Immature natural killer cell (primary cell): ENCODE results near the gene SLC9C2. TPM values are rescaled to one million over a fixed set of nuclear protein-coding genes. Genes with fewer than 3 reads are reported as not detected.

Source experiments
- DNase-seq, 3 donors: peaks; one replicate each; pipeline ENCODE4 v3.0.0; 2022; ENCODE audit warnings: mixed read lengths in 1 of 3
- H3K27ac Mint-ChIP-seq, 6 donors: one replicate each; pipeline ENCODE4 v1.8.0; 2020; ENCODE audit warnings: mixed read lengths in 6 of 6, mild to moderate bottlenecking in 5 of 6, inconsistent platforms in 4 of 6, moderate library complexity in 3 of 6
- H3K27me3 Mint-ChIP-seq, 3 donors: one replicate each; pipeline ENCODE4 v1.8.0; 2020 to 2021; ENCODE audit warnings: low read depth in 3 of 3, mild to moderate bottlenecking in 3 of 3, mixed read lengths in 3 of 3, moderate library complexity in 3 of 3, inconsistent platforms in 1 of 3
- H3K36me3 Mint-ChIP-seq, 3 donors: one replicate each; pipeline ENCODE4 v1.8.0; 2020; ENCODE audit warnings: mixed read lengths in 3 of 3, inconsistent platforms in 2 of 3, mild to moderate bottlenecking in 2 of 3
- H3K4me1 Mint-ChIP-seq, 2 donors: one replicate each; pipeline ENCODE4 v1.8.0; 2020; ENCODE audit warnings: inconsistent platforms in 2 of 2, mild to moderate bottlenecking in 2 of 2, mixed read lengths in 2 of 2, moderate library complexity in 1 of 2
- H3K4me3 Mint-ChIP-seq, 5 donors: one replicate each; pipeline ENCODE4 v1.8.0; 2020; ENCODE audit warnings: mild to moderate bottlenecking in 5 of 5, mixed read lengths in 5 of 5, inconsistent platforms in 3 of 5, moderate library complexity in 3 of 5
- H3K9me3 Mint-ChIP-seq, 6 donors: one replicate each; pipeline ENCODE4 v1.8.0; 2020; ENCODE audit warnings: mild to moderate bottlenecking in 6 of 6, mixed read lengths in 6 of 6, inconsistent platforms in 4 of 6, moderate library complexity in 3 of 6
- polyA plus RNA-seq, 3 donors: library from polyadenylated mRNA; unstranded; fragments of 300-500 nt; fragmentation: Illumina TruSeq; gene quantifications; one replicate each; pipeline ENCODE4 v1.2.3, GENCODE V29; 2021

Gene SLC9C2
- polyA plus RNA-seq, 3 donors from 2014 or later = not detected

GRCh38 chr1:173562813-173563212, 40.1 kb downstream of the SLC9C2 start:
- H3K9me3 Mint-ChIP-seq = peaks cover 3 to 20% (median 11%) of the 10 kb centered on the region in 6 donors
- no peak overlapping the region for H3K4me3 Mint-ChIP-seq

GRCh38 chr1:173561263-173561662, 41.6 kb downstream of the SLC9C2 start:
- no peaks in the 10 kb centered on the region for H3K4me1 Mint-ChIP-seq
- peaks cover 0 to 8% (median 4%) of the 10 kb centered on the region in 6 donors for H3K9me3 Mint-ChIP-seq
- peaks cover 0 to 5% (median 0%) of the 10 kb centered on the region in 3 donors for H3K36me3 Mint-ChIP-seq
- H3K27me3 Mint-ChIP-seq = peaks cover 0 to 15% (median 2%) of the 10 kb centered on the region in 3 donors
- no peak for DNase-seq
- H3K4me3 Mint-ChIP-seq = no peak overlapping the region
- no peak overlapping the region for H3K27ac Mint-ChIP-seq

More at GRCh38 chr1:173562813-173563212, 40.1 kb downstream of the SLC9C2 start:
- H3K4me1 Mint-ChIP-seq = no peaks in the 10 kb centered on the region
- H3K27me3 Mint-ChIP-seq = peaks cover 2 to 15% (median 7%) of the 10 kb centered on the region in 3 donors
- no peak for DNase-seq
- H3K36me3 Mint-ChIP-seq = peaks cover 0 to 5% (median 0%) of the 10 kb centered on the region in 3 donors
- no peak overlapping the region for H3K27ac Mint-ChIP-seq

- no peak overlapping the region for H3K4me3 Mint-ChIP-seq
- no peak for DNase-seq
- peaks cover 0 to 8% (median 2%) of the 10 kb centered on the region in 6 donors for H3K9me3 Mint-ChIP-seq
- H3K27ac Mint-ChIP-seq = no peak overlapping the region
- H3K27me3 Mint-ChIP-seq = peaks cover 1 to 13% (median 2%) of the 10 kb centered on the region in 3 donors
- H3K36me3 Mint-ChIP-seq = peaks cover 0 to 5% (median 0%) of the 10 kb centered on the region in 3 donors
- no peaks in the 10 kb centered on the region for H3K4me1 Mint-ChIP-seq
These were observed 42.5 kb downstream of the SLC9C2 start for GRCh38 chr1:173560285-173560880.

GRCh38 chr1:173555651-173556305, 47.1 kb downstream of the SLC9C2 start:
- Mint-ChIP-seq H3K9me3 (no peaks in the 10 kb centered on the region), H3K4me1 (peaks cover 23% of the 10 kb centered on the region in 2 donors), H3K4me3 (no peak overlapping the region), H3K27me3 (peaks cover 0 to 1% (median 0%) of the 10 kb centered on the region in 3 donors), H3K36me3 (no peaks in the 10 kb centered on the region), H3K27ac (no peak overlapping the region)
- no peak for DNase-seq

GRCh38 chr1:173554541-173555250, 48.2 kb downstream of the SLC9C2 start:
- peaks cover 0 to 1% (median 0%) of the 10 kb centered on the region in 3 donors for H3K27me3 Mint-ChIP-seq
- no peaks in the 10 kb centered on the region for H3K9me3 Mint-ChIP-seq
- no peaks in the 10 kb centered on the region for H3K36me3 Mint-ChIP-seq
- no peak overlapping the region for H3K27ac Mint-ChIP-seq
- H3K4me1 Mint-ChIP-seq = peaks cover 31 to 32% of the 10 kb centered on the region in 2 donors
- no peak overlapping the region for H3K4me3 Mint-ChIP-seq
- DNase-seq = no peak

- Mint-ChIP-seq H3K4me1 (peaks cover 35 to 37% of the 10 kb centered on the region in 2 donors), H3K27me3 (peaks cover 0 to 1% (median 0%) of the 10 kb centered on the region in 3 donors), H3K36me3 (no peaks in the 10 kb centered on the region), H3K9me3 (no peaks in the 10 kb centered on the region), H3K4me3 (no peak overlapping the region), H3K27ac (no peak overlapping the region)
- no peak for DNase-seq
These were observed 48.8 kb downstream of the SLC9C2 start for GRCh38 chr1:173554089-173554488.

GRCh38 chr1:173553312-173553711, 49.6 kb downstream of the SLC9C2 start:
- H3K27ac Mint-ChIP-seq = no peak overlapping the region
- no peaks in the 10 kb centered on the region for H3K9me3 Mint-ChIP-seq
- peaks cover 35 to 39% of the 10 kb centered on the region in 2 donors for H3K4me1 Mint-ChIP-seq
- no peaks in the 10 kb centered on the region for H3K36me3 Mint-ChIP-seq
- no peak overlapping the region for H3K4me3 Mint-ChIP-seq
- no peak for DNase-seq
- H3K27me3 Mint-ChIP-seq = peaks cover 0 to 1% (median 0%) of the 10 kb centered on the region in 3 donors

- no peak for DNase-seq
- Mint-ChIP-seq H3K4me1 (peaks cover 35 to 39% of the 10 kb centered on the region in 2 donors), H3K27ac (peak overlapping the region in 4 of 6 donors; percentile 5 to 83 (median 46)), H3K4me3 (peak overlapping the region in 2 of 5 donors; percentile 72 to 75), H3K27me3 (peaks cover 0 to 1% (median 0%) of the 10 kb centered on the region in 3 donors), H3K36me3 (no peaks in the 10 kb centered on the region), H3K9me3 (no peaks in the 10 kb centered on the region)
These were observed 51.2 kb downstream of the SLC9C2 start for GRCh38 chr1:173551699-173552098.

GRCh38 chr1:173549813-173550212, 53.1 kb downstream of the SLC9C2 start:
- no peak for DNase-seq
- H3K36me3 Mint-ChIP-seq = no peaks in the 10 kb centered on the region
- H3K4me1 Mint-ChIP-seq = peaks cover 35 to 39% of the 10 kb centered on the region in 2 donors
- H3K27me3 Mint-ChIP-seq = no peaks in the 10 kb centered on the region
- peak overlapping the region in 3 of 5 donors; percentile 25 to 61 (median 46) for H3K4me3 Mint-ChIP-seq
- no peaks in the 10 kb centered on the region for H3K9me3 Mint-ChIP-seq
- H3K27ac Mint-ChIP-seq = peak overlapping the region in 3 of 6 donors; percentile 48 to 63 (median 51)

- peaks cover 0 to 3% (median 1%) of the 10 kb centered on the region in 3 donors for H3K27me3 Mint-ChIP-seq
- H3K4me3 Mint-ChIP-seq = no peak overlapping the region
- peaks cover 11 to 15% of the 10 kb centered on the region in 2 donors for H3K4me1 Mint-ChIP-seq
- no peaks in the 10 kb centered on the region for H3K36me3 Mint-ChIP-seq
- DNase-seq = no peak
- H3K9me3 Mint-ChIP-seq = peaks cover 0 to 5% (median 0%) of the 10 kb centered on the region in 6 donors
- H3K27ac Mint-ChIP-seq = no peak overlapping the region
These were observed 57.2 kb downstream of the SLC9C2 start for GRCh38 chr1:173545688-173546087.

GRCh38 chr1:173536223-173536622, 66.6 kb downstream of the SLC9C2 start:
- Mint-ChIP-seq H3K27ac (no peak overlapping the region), H3K4me1 (peaks cover 4 to 10% of the 10 kb centered on the region in 2 donors), H3K4me3 (no peak overlapping the region), H3K9me3 (peaks cover 0 to 2% (median 0%) of the 10 kb centered on the region in 6 donors), H3K36me3 (no peaks in the 10 kb centered on the region), H3K27me3 (peaks cover 0 to 3% (median 1%) of the 10 kb centered on the region in 3 donors)
- DNase-seq = no peak

GRCh38 chr1:173532237-173532636, 70.6 kb downstream of the SLC9C2 start:
- H3K27me3 Mint-ChIP-seq = peaks cover 0 to 2% (median 0%) of the 10 kb centered on the region in 3 donors
- peak overlapping the region in 2 of 5 donors; percentile 24 to 67 for H3K4me3 Mint-ChIP-seq
- H3K36me3 Mint-ChIP-seq = no peaks in the 10 kb centered on the region
- peaks cover 4 to 10% of the 10 kb centered on the region in 2 donors for H3K4me1 Mint-ChIP-seq
- DNase-seq = no peak
- peak overlapping the region in 4 of 6 donors; percentile 6 to 61 (median 28) for H3K27ac Mint-ChIP-seq
- no peaks in the 10 kb centered on the region for H3K9me3 Mint-ChIP-seq

- H3K36me3 Mint-ChIP-seq = no peaks in the 10 kb centered on the region
- DNase-seq = no peak
- no peak overlapping the region for H3K4me3 Mint-ChIP-seq
- no peaks in the 10 kb centered on the region for H3K9me3 Mint-ChIP-seq
- peaks cover 4 to 10% of the 10 kb centered on the region in 2 donors for H3K4me1 Mint-ChIP-seq
- H3K27ac Mint-ChIP-seq = no peak overlapping the region
- H3K27me3 Mint-ChIP-seq = peaks cover 0 to 2% (median 0%) of the 10 kb centered on the region in 3 donors
These were observed 71.8 kb downstream of the SLC9C2 start for GRCh38 chr1:173530795-173531693.
